Measurements from ENCODE around the gene LIPC.
A peak's percentile ranks its signal among the peaks of the same experiment; 100 is the strongest.

LIPC gene

DNA sequence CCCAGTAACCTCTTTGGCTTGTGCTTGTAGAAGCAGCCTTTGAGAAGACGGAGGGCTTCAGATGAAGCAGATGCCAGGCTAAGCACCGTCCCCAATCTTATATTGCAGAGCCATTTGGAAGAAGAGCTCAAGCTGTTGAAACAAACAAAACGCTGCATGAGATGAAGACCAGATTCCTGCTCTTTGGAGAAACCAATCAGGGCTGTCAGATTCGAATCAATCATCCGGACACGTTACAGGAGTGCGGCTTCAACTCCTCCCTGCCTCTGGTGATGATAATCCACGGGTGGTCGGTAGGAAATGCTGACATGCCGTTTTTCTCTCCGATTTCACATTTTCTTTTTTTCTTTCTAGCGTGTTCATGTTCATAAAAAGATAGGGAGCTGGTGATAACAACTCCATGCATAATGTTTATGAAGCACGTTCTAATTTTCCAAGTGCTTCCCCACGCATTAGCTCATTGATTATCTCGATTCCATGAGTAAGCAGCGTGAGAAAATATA is 106.5 kb downstream of the LIPC start:
- no peak for DNase-seq (ENCODE audit: low spot score)

DNA sequence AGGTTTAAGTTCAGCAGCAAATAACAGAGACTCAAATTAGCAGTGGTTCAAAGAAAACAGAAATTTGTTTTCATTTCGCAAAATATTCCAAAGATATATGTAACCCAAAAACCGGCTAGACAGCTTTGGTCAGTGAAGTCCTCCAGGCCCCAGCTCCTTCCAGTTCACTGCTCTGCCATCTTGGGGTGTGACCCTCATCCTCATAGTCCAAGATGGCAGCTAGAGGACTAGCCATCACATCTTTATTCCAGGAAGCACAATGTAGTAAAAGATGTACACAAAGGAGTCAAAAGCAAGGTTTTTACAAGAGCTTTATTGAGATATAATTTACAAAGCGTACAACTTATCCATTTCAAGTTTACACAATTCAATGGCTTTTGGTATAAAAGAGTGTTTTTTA is 107.1 kb downstream of the LIPC start:
- DNase-seq (ENCODE audit: low spot score): no peak

DNA sequence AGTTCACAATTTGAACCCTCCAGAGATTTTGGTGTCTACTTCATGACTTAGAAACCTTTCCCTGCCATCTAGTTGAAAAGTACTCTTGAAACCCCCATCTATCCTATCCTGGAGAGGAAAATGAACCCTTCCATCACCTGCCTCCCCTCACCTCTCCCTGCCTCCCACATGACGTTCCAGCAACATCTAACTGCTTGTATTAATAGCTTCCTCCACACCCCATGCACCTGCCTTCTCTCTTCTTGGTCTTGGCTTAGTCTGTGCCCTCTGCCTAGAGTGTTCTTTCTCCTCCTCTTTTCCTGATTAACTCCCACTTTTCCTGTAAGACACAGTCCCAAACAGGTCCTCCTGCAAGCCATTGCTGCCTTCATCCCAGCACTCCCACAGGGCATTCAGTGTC is 107.8 kb downstream of the LIPC start:
- no peak for DNase-seq (ENCODE audit: low spot score)

DNA sequence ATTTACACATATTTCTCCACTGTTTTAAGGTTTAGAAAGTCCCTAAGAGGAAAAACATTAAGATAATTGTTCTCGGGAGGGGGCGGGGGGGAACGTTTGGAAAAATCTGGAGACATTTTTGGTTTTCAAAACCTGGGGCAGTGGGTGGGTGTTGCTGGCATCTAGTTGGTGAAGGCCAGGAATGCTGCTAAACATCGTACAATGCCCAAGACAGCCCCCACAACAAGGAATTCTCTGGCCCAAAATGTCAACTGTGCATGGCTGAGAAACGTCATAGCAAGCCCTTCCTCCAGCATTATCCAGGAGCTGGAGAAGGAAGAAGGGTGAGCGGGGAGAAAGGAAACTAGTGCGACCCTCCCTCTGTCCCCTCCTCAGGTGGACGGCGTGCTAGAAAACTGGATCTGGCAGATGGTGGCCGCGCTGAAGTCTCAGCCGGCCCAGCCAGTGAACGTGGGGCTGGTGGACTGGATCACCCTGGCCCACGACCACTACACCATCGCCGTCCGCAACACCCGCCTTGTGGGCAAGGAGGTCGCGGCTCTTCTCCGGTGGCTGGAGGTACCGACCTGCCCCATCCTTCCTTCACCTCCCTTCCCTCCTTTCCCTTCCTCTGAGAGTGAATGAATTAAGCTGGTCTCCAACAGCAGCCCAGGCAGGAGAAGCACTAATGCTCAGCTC is 109.8 kb downstream of the LIPC start:
- no peak for DNase-seq (ENCODE audit: low spot score)

GRCh38 chr15:58543664-58544335 is 112.0 kb downstream of the LIPC start:
- DNase-seq (ENCODE audit: low spot score): no peak

GRCh38 chr15:58544756-58545155 is 113.0 kb downstream of the LIPC start:
- no peak for DNase-seq (ENCODE audit: low spot score)

DNA sequence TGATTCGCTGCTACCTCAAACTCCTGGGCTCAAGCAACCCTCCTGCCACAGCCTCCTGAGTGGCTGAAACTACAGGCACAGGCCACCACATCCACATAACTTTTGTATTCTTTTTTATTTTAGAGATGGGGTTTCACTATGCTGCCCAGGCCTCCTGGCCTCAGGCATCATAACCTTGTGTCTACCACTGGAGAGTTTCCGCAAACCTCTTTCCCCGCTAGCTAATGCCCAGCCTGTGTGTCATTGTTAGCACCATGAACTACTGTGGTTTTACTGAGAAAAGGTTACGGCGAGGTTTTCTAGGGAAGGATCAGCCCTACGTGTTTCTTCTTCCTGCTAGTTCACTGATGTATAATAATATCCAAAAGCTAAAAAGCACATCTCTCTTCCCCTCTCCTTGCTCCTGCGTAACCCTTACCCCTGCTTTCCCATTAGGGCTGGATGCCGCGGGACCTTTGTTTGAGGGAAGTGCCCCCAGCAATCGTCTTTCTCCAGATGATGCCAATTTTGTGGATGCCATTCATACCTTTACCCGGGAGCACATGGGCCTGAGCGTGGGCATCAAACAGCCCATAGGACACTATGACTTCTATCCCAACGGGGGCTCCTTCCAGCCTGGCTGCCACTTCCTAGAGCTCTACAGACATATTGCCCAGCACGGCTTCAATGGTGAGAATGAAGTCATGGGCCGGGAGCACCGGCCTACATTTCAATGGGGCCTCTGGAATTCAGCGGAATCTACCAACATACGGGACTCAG is 113.7 kb downstream of the LIPC start:
- DNase-seq (ENCODE audit: low spot score): no peak

GRCh38 chr15:58546066-58546591 is 114.3 kb downstream of the LIPC start:
- no peak for DNase-seq (ENCODE audit: low spot score)

GRCh38 chr15:58546635-58547627 is 115.1 kb downstream of the LIPC start:
- DNase-seq (ENCODE audit: low spot score): no peak

- DNase-seq (ENCODE audit: low spot score): no peak
Measured at GRCh38 chr15:58547628-58548307, 116.0 kb downstream of the LIPC start.

DNA sequence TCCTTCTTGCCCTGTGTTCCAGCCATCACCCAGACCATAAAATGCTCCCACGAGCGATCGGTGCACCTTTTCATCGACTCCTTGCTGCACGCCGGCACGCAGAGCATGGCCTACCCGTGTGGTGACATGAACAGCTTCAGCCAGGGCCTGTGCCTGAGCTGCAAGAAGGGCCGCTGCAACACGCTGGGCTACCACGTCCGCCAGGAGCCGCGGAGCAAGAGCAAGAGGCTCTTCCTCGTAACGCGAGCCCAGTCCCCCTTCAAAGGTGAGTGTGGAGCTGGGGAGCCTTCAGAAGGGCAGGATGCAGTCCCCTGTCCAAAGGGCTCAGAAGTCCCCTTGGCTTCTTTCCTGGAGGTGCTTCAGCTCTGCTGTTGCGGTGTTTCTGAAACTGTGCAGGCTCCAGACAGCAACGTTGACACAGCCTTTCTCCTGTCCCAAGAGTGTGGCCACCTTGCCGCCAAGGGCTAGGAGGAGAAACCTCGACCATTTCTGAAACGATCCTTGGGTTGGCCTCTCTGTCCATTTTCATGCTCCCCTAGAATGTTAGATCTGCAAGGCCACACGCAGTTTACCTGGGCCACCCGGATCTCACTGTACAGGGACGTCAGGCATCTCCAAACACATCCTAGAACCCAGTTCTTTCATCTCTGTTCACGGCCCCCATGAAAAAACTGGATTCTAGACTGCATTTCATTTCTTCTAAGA is 116.7 kb downstream of the LIPC start:
- no peak for DNase-seq (ENCODE audit: low spot score)

DNA sequence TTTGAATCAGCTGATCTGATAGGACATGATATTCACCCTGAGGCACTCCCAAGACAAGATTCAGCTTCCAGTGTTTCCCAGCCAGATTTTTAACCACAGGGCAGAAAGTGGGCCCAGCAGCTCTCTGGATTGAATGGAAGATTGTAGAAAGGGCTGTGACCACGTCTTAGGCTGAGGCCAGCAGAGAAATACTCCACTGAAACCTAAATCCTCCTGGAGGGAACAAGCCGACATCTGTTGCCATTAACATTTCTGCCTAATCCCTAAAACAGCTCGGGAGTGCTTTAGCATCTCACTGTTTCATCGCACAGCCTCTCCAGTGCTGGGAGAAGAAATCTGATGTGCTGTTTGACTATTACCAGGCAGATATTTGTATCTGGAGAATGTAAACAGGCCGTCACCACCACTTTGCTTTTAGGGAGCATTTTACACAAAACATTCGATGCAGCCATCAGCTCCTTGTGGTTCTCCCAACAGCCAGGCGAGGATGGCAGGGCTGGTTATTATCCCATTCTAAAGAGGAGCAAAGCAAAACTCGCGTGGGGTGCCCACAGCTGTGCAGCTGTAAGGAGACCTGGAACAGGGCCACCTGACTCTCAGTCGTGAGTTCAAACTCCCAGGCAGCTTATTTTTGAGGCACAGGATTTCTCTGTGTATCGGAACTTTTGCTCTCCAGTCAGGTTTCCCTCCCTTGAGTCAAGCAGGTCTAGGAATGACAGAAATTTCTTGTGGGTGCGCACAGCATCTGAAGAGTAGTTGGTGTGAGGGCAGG is 117.4 kb downstream of the LIPC start:
- DNase-seq (ENCODE audit: low spot score): no peak

DNA sequence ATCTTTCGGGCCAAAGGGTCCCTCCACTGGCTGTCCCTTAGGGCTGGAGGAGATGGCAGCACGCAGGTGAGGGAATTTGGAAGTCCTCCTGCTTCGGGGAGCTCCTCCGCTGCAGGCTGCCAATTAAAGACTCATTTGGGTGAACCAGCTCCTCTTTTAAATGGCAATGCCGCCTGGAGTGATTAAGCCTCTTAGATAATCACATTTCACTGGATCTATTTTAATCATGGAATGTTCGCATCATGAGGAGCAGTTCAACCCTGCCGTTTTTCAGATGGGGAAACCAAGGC is 117.9 kb downstream of the LIPC start:
- no peak for DNase-seq (ENCODE audit: low spot score)

DNA sequence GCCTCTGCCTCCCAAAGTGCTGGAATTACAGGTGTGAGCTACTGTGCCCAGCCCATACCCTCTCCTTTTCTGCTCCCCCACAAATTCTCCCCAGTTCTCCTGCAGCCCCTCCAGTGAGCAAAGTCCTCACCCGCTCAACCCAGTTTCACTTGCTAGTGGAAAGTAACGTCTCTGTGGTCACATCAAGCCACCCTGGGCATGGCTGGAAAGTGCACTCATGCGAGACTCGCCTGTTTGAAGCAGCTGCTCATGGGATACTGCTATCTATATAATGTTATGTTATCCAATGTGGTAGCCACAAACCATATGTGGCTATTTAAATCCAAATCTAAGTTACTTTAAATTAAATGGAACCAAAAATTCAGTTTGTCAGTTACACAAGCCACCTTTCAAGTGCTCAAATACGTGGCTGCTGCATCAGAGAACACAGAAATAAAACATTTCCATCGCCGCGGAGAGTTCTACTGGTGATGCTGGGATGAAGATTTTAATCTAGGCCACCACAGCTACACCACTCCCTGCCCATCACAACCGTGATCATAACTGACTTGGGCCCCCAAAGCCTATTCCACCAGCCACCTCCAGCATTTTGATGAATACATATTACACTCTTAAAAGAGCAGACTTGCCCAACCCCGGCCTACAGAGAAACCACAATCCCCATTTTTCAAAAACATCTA is 119.4 kb downstream of the LIPC start:
- DNase-seq (ENCODE audit: low spot score): no peak

DNA sequence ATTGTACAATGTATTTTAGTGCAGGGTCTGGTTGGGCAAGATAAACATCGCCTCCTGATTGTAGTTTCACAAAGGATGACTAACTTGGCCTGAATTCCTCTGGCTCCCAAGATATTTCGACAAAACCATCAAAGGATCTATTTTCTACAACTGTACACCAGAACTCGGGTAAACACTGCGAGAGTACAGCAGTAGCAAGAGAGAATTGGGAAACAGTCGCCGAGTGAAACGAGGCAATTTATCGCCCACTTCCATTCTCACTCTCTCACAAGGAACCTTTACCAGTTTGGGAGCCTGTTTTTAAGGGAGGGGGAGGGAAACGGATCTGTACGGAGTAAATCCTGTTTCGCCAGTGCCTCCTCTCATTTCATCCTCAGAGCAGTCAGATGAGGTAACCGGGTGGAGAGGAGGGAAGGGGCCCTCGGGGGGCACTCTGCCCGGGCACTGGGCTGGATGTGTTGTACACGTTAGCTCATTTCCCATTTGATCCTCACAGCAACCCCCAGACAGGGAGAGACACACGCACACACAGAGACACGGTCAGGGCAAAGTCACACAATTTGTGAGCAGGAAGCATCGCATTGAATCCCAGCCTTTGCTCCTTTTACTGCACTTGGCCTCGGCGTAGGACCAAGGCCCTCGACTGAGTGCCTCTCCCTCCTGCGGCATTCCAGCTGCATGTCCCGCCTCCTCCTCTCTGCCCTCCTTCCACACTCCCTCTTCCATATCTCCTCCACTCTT is 120.1 kb downstream of the LIPC start:
- DNase-seq (ENCODE audit: low spot score): peak; percentile 37

- no peak for DNase-seq (ENCODE audit: low spot score)
Measured at GRCh38 chr15:58552505-58553364, 120.9 kb downstream of the LIPC start.

DNA sequence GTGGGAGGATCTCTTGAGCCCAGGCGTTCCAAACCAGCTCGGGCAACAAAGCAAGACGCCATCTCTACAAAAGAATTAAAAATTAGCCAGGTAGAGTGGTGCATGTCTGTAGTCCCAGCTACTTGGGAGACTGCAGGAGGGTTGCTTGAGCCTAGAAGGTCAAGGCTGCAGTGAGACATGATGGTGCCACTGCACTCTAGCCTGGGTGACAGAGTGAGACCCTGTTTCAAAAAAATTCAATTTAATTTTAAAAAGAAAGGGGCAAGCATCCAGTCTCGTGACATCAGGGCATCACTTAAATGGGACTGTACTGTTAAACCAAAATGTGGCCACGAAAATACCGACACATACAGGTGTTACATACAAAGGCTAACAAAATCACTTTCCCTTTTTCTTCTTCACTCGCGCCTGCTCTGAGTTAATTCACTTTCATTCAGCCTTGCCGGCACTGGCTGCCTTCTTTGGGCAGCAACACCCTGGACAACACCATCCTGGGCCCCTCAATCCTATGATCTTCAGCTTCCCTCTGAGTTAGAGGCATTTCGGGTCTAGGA is 121.7 kb downstream of the LIPC start:
- no peak for DNase-seq (ENCODE audit: low spot score)

Measured in globus pallidus (tissue), 1 donor.